A673 (cell line): ENCODE data around the gene SRGAP2C. TPM values are rescaled to one million over a fixed set of nuclear protein-coding genes. Genes with fewer than 3 reads are reported as not detected.
"Not testable (repeated sequence)": the region's sequence is repeated elsewhere in the genome, so short reads cannot be mapped to it uniquely, and the experiment has no call there.

Experiments
- BruUV-seq: library from RNA; stranded (reverse); fragments of 400-500 nt; replicated peaks from 2 replicates; lab custom pipeline; 2021; lab: Mats Ljungman, UMichigan
- CTCF ChIA-PET: fragments of 300-600 bp; sonication (Branson Sonifier 250); formaldehyde crosslinking; loops from one replicate; lab custom pipeline; 2022; ENCODE audit warnings: antibody characterized with exemption; lab: Charles Lee
- POLR2A ChIA-PET: fragments of 300-600 bp; sonication (Branson Sonifier 250); formaldehyde crosslinking; loops from one replicate; lab custom pipeline; 2022; ENCODE audit warnings: antibody characterized with exemption; ENCODE audit not compliant: low non-redundant PET; lab: Charles Lee
- DNase-seq: peaks from one replicate; pipeline ENCODE4 v3.0.0-alpha.2; 2015; ENCODE audit warnings: low spot score
- H3K27ac ChIP-seq: fragments of 200-600 bp; sonication (generic); 2 replicates; pipeline ENCODE4 v1.5.1; 2016; ENCODE audit warnings: mixed run types, low read depth, mild to moderate bottlenecking, mixed read lengths, antibody characterized with exemption, low read length; ENCODE audit not compliant: poor library complexity, severe bottlenecking
- H3K27me3 ChIP-seq: fragments of 200-600 bp; sonication (generic); replicated peaks from 2 replicates; pipeline ENCODE4 v1.6.1; 2017; ENCODE audit warnings: mixed run types, low read depth, mild to moderate bottlenecking, mixed read lengths, antibody characterized with exemption, low read length; ENCODE audit not compliant: insufficient read depth, poor library complexity
- H3K36me3 ChIP-seq: fragments of 200-600 bp; sonication (generic); 2 replicates; pipeline ENCODE4 v1.6.1; 2016; ENCODE audit warnings: mixed run types, mild to moderate bottlenecking, mixed read lengths, antibody characterized with exemption, low read length; ENCODE audit not compliant: insufficient read depth, poor library complexity, severe bottlenecking
- H3K4me1 ChIP-seq: fragments of 200-600 bp; sonication (generic); 2 replicates; pipeline ENCODE4 v1.6.1; 2017; ENCODE audit warnings: mixed run types, mild to moderate bottlenecking, mixed read lengths, antibody characterized with exemption, low read length; ENCODE audit not compliant: insufficient read depth, poor library complexity, severe bottlenecking
- H3K4me3 ChIP-seq: fragments of 200-600 bp; sonication (generic); 2 replicates; pipeline ENCODE4 v1.5.1; 2016; ENCODE audit warnings: low read depth, mixed run types, mild to moderate bottlenecking, mixed read lengths, low read length; ENCODE audit not compliant: poor library complexity, severe bottlenecking
- H3K9me3 ChIP-seq: fragments of 200-600 bp; sonication (generic); 2 replicates; pipeline ENCODE4 v1.6.1; 2016; ENCODE audit warnings: mixed run types, low read depth, mild to moderate bottlenecking, mixed read lengths, antibody characterized with exemption, low read length; ENCODE audit not compliant: poor library complexity, severe bottlenecking
- intact Hi-C: fragments of 100-400 bp; cut with micrococcal nuclease; formaldehyde crosslinking; loops from one replicate; pipeline ENCODE4 v1.10.0; 2022; ENCODE audit not compliant: unreplicated experiment
- total RNA-seq: library from RNA; stranded (reverse); gene quantifications from 2 replicates; pipeline ENCODE4 v1.2.3, GENCODE V29; 2021

Gene SRGAP2C
- total RNA-seq, 1 experiment from 2014 or later, result 47.8 TPM

DNA sequence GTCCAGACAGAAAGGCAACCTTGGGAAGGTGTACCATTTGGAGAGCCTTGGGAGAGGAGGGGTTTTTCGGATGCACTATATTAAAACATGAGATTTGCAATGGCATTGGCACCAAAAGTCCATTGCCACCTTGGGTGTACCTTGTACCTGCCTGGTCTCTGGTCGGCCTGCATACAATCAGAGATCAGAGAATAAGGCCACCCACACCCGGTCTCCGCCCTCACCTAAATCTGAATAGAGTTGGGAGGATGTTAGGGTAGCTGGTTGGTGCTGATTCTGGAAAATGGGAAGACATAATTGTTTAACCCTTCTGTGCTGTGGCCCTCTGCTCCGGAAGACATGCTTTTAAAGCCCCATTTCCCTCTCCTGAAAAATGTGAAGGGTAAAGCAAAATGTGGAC lies 3.1 kb downstream of the SRGAP2C start:
- POLR2A ChIA-PET, BruUV-seq, H3K27me3 ChIP-seq, intact Hi-C loops, H3K36me3 ChIP-seq, H3K4me1 ChIP-seq, H3K9me3 ChIP-seq, DNase-seq, H3K27ac ChIP-seq, H3K4me3 ChIP-seq, CTCF ChIA-PET: not testable (repeated sequence)

DNA sequence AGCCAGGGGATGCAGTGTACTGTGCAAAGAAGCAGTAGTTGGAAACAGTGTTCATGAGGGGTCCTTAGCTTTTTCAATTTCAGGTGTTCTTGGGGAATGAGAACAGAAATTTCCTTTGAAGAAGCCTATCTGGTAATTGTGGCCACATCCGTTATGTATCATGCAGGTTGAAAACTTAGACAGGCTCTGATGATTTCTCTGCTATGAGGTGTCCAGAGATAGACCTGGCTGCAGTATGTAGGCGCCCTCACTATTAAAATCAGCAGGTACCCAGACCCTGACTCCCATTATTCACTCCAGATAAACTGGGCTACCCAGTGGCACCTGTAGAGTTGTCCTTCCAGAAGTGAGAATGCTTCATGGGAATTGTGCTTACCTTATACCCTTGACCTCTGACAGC lies 7.7 kb downstream of the SRGAP2C start:
- POLR2A ChIA-PET, H3K4me1 ChIP-seq, H3K27me3 ChIP-seq, H3K36me3 ChIP-seq, intact Hi-C loops, H3K4me3 ChIP-seq, DNase-seq, CTCF ChIA-PET, BruUV-seq, H3K27ac ChIP-seq, H3K9me3 ChIP-seq: not testable (repeated sequence)

DNA sequence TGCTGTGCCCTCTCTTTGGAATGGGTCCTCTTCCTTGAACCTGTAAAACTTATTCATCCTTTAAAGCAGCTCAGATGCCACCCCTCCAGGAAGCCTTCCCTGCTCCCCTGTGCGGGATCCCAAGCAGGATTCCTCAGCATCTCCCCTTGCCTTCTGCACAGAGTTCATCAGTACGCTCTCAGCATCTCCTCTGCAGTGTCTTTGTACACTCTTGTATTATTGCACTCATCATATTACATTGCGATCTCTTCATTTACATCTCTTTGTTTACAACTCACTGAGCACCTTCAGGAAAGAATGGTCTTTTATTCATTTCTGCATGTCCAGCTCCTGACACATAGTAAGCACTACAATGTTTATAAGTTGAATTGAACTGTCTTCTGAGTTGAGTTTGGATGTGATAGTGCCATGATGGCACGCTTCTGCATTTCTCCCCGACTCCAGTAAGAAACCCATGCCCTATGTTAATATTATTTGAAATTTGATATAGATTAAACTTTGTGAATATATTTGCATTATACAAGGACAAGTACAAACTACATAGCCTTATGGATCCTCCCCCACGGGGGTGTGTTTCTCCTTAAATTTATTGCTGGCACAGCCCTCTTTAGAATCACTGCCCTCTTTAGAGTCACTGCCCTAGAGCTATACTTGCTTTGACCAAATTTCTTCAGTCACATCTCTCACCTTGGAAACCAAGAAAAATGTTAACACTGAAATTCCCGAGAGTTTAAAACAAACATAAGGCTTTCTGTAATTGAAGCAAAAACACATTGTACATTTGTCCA lies 12.5 kb downstream of the SRGAP2C start:
- H3K4me3 ChIP-seq, H3K27ac ChIP-seq, H3K27me3 ChIP-seq, POLR2A ChIA-PET, intact Hi-C loops, DNase-seq, CTCF ChIA-PET, H3K9me3 ChIP-seq, H3K36me3 ChIP-seq, H3K4me1 ChIP-seq, BruUV-seq: not testable (repeated sequence)

DNA sequence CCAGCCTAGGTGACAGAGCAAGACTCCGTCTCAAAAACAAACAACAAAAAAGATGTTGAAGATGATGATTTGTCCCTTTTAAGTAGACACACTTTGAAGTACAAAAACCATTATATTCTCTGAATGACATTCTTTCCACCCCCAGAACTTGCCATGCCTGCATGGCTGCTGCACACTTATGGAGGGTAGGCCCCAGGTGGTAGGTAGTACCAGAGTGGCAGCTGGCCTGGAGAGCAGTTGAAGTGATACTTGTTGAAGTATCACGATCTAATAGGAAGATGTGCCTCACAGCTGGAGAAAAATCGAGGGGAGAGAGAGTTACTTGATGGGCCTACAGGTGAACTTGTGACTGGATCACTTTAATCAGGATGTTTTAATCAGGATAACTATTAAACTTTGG lies 15.0 kb downstream of the SRGAP2C start:
- intact Hi-C loops, BruUV-seq, H3K36me3 ChIP-seq, H3K9me3 ChIP-seq, H3K27ac ChIP-seq, CTCF ChIA-PET, DNase-seq, H3K27me3 ChIP-seq, POLR2A ChIA-PET, H3K4me1 ChIP-seq, H3K4me3 ChIP-seq: not testable (repeated sequence)

DNA sequence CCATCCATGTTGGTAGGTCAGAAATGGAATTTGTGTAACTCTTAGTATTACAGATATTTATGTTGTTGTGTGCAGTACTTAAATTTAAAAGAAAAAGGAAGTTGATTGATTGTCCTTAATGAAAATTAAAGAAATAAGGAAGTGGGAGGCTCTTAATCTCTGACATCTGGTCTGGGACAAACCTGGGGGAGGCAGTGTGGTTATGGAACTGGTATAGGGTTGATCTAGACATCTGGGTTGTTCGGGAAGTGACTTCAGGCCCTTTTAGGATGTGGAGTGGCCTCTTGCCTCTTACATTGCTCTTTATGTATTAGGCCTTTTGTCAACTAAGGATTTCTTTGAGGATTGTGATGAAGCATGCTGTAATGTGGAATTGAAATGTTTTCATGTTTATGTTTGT lies 15.5 kb downstream of the SRGAP2C start:
- H3K36me3 ChIP-seq, BruUV-seq, DNase-seq, POLR2A ChIA-PET, intact Hi-C loops, H3K9me3 ChIP-seq, H3K27me3 ChIP-seq, H3K4me3 ChIP-seq, H3K27ac ChIP-seq, CTCF ChIA-PET, H3K4me1 ChIP-seq: not testable (repeated sequence)

DNA sequence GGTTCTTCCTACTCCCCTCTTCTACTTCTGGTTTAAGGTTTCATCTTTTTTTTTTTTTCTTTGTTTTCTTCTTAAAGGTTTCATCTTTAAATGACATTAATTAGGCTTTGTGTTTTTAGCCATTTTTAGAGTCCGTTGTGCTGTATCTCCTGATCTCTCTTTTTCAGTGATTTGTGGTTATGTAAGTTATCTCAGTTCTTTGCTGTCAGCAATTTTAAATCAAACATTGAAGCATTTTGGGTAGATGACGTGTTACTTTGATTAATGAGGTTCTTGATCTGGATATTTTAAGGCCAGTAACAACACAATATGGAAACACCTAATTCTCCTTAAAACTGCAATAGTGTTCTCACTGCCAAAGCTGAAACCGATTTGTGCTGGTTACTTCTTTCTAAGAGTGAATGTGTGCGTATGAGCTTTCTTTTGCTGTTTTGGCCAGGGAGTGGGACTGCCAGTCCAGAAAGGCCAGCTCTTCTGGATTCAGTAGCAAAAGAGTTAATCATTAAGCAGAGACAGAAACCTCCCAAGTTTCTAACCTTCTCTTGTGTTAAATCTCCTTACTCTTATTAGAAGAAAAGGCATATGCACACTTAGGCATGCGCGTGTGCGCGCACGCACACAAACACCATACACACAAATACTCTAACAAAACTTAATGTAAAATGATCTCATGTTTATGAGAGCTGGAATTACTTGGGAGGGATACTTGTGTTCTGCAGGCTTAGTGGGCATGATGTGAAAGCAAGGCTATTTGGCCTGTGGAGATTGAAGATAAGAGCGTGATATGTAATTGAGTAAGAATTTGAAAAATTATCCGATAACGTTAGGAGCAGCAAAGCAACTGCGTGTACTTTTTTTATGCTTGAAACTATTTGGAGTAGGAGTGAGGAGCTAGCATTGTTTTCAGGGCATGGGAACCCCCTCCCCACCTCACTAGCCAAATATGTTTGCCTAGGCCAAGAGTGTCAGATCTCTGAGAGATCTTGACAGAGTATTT lies 16.5 kb downstream of the SRGAP2C start:
- POLR2A ChIA-PET, BruUV-seq, H3K27me3 ChIP-seq, H3K36me3 ChIP-seq, H3K27ac ChIP-seq, DNase-seq, intact Hi-C loops, H3K4me3 ChIP-seq, H3K9me3 ChIP-seq, H3K4me1 ChIP-seq, CTCF ChIA-PET: not testable (repeated sequence)

DNA sequence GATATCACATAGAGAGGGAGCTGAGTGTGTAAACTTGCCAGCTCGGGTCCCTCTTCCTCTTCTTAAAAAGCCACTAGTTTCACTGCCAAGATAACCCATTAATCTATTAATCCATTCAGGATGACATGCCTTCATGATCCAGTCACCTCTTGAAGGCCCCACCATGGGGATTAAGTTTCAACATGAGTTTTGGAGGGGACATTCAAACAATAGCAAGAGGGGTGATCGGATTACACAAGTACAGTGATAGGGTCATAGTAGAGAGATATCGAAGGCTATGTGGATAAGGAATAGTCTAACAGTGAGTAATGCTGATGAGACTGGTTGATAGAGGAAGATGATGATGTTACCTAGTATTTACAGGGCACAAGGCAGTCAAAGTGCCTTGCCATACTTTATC lies 18.2 kb downstream of the SRGAP2C start:
- H3K36me3 ChIP-seq, H3K27ac ChIP-seq, H3K27me3 ChIP-seq, intact Hi-C loops, CTCF ChIA-PET, BruUV-seq, H3K4me3 ChIP-seq, DNase-seq, H3K9me3 ChIP-seq, H3K4me1 ChIP-seq, POLR2A ChIA-PET: not testable (repeated sequence)
